ENCODE measurements around the gene ATXN7L3. TPM values are rescaled to one million over a fixed set of nuclear protein-coding genes. Genes with fewer than 3 reads are reported as not detected.
"Not testable (repeated sequence)": the region's sequence is repeated elsewhere in the genome, so short reads cannot be mapped to it uniquely, and the experiment has no call there.

Gene ATXN7L3
- polyA plus RNA-seq (2014; cell fraction: cytosol; rRNA removed): 65.3 and 79.4 TPM in 2 replicates
- 83.0 and 87.0 TPM in 2 replicates for polyA plus RNA-seq (2014; cell fraction: nucleus; rRNA removed)

DNA sequence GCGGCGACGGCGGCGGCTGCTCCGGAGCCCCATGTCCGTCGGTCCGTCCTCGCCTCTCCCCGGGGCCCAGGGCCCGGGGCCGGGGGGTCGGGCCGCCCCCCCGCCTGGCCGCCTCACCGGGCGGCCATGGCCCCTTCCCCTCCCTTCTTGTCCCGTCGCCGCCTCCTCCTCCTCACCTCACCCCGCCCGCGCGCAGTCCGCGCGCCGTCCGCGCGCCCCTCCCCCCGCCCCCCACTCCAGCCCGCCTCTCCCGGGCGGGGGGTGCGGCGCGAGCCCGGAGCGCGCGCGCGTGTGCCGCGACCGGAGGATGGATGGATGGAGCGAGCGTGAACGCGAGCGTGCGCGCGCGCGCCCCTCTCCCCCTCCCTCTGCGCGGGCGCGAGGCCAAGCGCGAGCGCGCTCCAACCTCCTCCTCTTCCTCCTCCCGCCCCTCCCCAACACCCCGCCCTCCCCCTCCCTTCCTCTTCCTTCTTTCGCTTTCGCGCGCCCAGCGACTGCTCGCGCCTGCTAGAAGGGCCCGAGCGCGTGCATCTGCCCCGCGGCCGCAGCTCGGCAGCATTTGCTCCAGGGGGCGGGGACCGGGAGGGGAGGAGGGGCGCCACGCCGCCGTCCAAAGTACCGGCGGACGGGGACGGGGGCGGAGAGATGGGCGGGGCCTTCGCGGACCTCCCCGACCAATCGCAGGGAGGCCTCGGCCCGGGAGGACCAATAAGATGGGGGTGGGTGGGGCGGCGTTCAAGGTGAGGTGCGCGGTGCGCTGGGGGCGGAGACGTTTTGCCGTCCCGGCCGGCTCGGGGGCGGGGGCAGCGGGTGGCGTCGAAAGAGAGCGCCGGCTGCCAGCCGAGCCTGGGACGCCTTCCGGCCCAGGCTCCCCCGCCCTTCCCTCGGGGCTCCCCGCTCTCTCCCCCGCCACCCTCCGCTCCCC is at the start of gene ATXN7L3:
Gene ATXN7L3, minus strand, starts transcription at position 332 of the 925 bp plus-strand sequence. CDS start 1,814 bp downstream, outside the sequence.
- peak; percentile 97 for DNase-seq (ENCODE audit: low spot score)

DNA sequence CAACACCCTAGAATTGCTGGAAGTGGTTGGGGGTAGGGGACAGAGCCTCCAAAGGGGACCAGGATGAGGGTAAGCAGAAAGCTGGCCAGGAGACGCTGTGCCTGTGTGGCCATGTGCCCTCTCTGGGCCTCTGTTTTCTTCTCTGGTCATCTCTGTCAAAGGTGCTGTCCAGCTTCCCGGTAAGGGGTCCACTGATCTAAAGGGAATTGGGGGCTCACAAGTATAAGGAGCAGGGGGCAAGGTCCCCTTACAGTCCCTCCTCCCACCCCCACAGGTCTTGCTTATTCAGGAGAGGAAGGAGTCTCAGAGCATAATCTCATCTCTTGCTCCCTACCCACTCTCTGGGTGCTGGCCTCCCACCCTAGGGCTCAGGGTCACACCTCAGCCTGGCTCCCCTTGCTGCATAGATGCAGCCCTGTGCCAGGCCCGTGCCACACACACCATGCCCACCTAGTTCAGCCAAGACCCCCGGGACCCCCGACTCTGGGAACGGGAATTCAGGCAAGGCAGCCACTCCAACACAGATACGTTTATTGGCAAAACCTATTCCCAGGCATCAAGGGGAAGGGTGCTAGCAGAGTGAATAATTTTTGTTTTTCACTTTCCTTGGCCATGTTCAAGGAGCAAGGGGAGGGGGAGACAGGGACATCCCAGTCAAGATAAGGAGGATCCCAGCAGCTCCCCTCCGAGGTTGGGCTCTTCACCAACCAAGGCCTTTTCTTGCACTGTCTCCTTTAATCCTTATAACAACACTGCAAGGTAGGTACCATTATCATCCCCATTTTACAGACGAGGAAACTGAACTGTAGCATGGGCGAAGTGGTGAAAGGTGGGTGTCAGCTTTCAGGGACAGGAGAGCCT is 48.4 kb upstream of the ATXN7L3 start:
- no peak for DNase-seq (ENCODE audit: low spot score)

- no peak for DNase-seq (ENCODE audit: low spot score)
These were observed 47.8 kb upstream of the ATXN7L3 start for GRCh38 chr17:44247440-44247841.

GRCh38 chr17:44241106-44241624 is 41.5 kb upstream of the ATXN7L3 start:
- DNase-seq (ENCODE audit: low spot score): no peak

DNA sequence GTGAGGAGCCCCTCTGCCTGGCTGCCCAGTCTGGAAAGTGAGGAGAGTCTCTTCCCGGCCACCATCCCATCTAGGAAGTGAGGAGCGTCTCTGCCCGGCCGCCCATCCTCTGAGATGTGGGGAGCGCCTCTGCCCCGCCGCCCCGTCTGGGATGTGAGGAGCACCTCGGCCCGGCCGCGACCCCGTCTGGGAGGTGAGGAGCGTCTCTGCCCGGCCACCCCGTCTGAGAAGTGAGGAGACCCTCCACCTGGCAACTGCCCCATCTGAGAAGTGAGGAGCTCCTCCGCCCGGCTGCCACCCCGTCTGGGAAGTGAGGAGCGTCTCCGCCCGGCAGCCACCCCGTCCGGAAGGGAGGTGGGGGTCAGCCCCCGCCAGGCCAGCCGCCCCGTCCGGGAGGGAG is 38.2 kb upstream of the ATXN7L3 start:
- DNase-seq (ENCODE audit: low spot score): not testable (repeated sequence)

DNA sequence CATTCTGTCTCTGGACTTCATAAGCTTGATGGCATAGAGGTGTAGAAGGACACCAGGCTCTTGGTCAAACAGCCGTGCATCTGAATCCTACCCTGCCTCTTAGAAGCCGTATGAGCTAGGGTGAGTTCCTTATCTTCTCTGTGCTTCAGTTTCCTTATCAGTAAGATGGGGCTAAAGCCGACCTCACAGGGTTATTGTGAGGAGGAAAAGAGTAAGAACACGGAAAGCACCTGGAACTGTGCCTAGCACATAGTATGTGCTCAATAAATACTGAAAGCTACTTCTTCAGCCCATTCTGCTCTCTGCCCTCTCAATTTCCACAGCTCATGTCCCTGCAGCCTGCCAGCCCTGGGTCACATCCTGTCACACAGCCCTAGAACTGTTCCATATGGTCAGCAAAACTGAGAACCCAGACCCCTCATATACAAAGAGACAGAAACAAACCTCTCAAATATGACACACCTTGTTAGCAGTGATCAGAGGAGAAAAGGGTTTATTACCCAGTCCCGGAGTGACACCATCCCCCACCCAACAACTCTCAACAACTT is 36.8 kb upstream of the ATXN7L3 start:
- DNase-seq (ENCODE audit: low spot score): no peak

GRCh38 chr17:44235583-44235936 is 35.9 kb upstream of the ATXN7L3 start:
- no peak for DNase-seq (ENCODE audit: low spot score)

DNA sequence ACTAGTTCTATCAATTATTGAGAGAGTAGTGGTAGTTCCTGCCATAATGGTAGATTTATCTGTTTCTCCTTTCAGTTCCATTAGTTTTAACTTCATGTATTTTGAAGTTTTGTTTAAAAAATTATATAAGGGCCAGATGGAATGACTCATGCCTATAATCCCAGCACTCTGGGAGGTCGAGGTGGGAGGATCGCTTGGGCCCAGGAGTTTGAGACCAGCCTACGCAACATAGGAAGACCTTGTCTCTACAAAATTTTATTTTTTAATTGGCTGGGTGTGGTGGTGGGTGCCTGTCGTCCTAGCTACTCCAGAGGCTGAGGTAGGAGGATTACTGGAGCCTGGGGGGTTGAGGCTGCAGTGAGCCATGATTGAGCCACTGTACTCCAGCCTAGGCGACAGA is 33.9 kb upstream of the ATXN7L3 start:
- DNase-seq (ENCODE audit: low spot score): no peak

GRCh38 chr17:44232061-44232460 is 32.4 kb upstream of the ATXN7L3 start:
- DNase-seq (ENCODE audit: low spot score): no peak

GRCh38 chr17:44230140-44230539 is 30.5 kb upstream of the ATXN7L3 start:
- DNase-seq (ENCODE audit: low spot score): no peak

- no peak for DNase-seq (ENCODE audit: low spot score)
These were observed 29.4 kb upstream of the ATXN7L3 start for GRCh38 chr17:44229090-44229489.

DNA sequence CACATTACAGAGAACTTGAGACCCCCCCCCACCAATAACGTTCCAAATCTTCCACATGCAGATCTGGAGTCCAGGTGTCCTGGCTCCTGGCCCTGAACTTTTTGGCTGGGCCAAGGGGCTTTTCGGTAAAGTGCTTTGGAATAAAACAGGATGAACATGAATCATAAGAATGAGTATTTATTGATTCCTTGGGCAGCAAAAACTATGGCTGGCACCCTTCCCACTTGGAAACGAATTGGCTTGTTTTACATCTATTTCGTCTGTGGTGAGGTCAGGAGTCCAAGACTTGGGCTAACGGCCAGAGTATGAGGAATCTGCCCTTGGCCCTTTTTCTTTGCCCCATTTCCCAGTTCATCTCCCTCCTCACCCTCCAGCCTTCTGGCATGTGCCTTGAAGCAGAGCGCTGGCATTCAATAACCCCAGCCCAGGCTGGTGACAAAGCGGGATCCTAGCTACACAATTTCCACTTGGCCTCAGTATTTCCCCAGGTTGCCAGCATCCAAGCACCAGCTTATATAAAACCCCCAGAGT is 23.9 kb upstream of the ATXN7L3 start:
- DNase-seq (ENCODE audit: low spot score): no peak

- peak; percentile 95 for DNase-seq (ENCODE audit: low spot score)
These were observed 22.6 kb upstream of the ATXN7L3 start for GRCh38 chr17:44222112-44222869.

DNA sequence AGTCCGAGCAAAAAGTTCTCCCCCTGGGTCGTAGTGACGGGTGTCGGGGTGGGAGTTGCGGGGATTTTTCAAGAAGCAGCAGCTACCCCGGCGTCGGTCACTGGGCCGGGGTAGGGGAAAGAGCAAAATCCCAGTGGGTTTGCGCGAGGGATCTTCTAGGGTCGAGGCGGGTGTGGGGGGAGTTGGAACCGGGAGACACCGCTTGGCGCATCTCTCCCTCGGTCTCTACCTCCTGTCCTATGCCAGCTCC is 22.1 kb upstream of the ATXN7L3 start:
- no peak for DNase-seq (ENCODE audit: low spot score)

GRCh38 chr17:44221084-44221861 is 21.6 kb upstream of the ATXN7L3 start:
- DNase-seq (ENCODE audit: low spot score): peak; percentile 88

- no peak for DNase-seq (ENCODE audit: low spot score)
These were observed 20.8 kb upstream of the ATXN7L3 start for GRCh38 chr17:44220213-44221083.

GRCh38 chr17:44219616-44220212 is 20.0 kb upstream of the ATXN7L3 start, which contains the start of gene UBTF:
TSS of gene UBTF (minus strand) at chr17:44219675. CDS start at chr17:44218229, 1,446 bp downstream.
- DNase-seq (ENCODE audit: low spot score): peak; percentile 71

- peak; percentile 66 for DNase-seq (ENCODE audit: low spot score)
These were observed 19.5 kb upstream of the ATXN7L3 start for GRCh38 chr17:44219108-44219615.
